ENCODE results near the gene KLF3.

Gene KLF3

GRCh38 chr4:38668203-38668971 is 4.4 kb downstream of the KLF3 start:
- H3K9ac ChIP-seq (ENCODE audit: low read length), result no peak overlapping the region
- H3K4me3 ChIP-seq (ENCODE audit: low read depth, low read length), result no peak overlapping the region
- peaks cover 77% of the 10 kb centered on the region for H3K4me1 ChIP-seq (ENCODE audit: control insufficient read depth, insufficient read depth, low read length)

GRCh38 chr4:38669208-38669607 is 5.2 kb downstream of the KLF3 start:
- Histone ChIP-seq H3K4me1 (ENCODE audit: control insufficient read depth, insufficient read depth, low read length) (peaks cover 85% of the 10 kb centered on the region), H3K4me3 (ENCODE audit: low read depth, low read length) (no peak overlapping the region), H3K27me3 (ENCODE audit: control insufficient read depth, insufficient read depth, low read length) (no peaks in the 10 kb centered on the region), H3K9ac (ENCODE audit: low read length) (no peak overlapping the region), H3K36me3 (ENCODE audit: control insufficient read depth, insufficient read depth, low read length) (no peaks in the 10 kb centered on the region), H3K9me3 (ENCODE audit: control insufficient read depth, insufficient read depth, low read depth, low read length) (no peaks in the 10 kb centered on the region), H3K27ac (ENCODE audit: low read depth, low read length) (peak overlapping the region; percentile 54; the same call in 1 of the 2 replicates)

More at GRCh38 chr4:38668203-38668971, 4.4 kb downstream of the KLF3 start:
- H3K27ac ChIP-seq (ENCODE audit: low read depth, low read length), result peak overlapping the region; percentile 79
- H3K36me3 ChIP-seq (ENCODE audit: control insufficient read depth, insufficient read depth, low read length), result no peaks in the 10 kb centered on the region
- H3K9me3 ChIP-seq (ENCODE audit: control insufficient read depth, insufficient read depth, low read depth, low read length), result no peaks in the 10 kb centered on the region
- no peaks in the 10 kb centered on the region for H3K27me3 ChIP-seq (ENCODE audit: control insufficient read depth, insufficient read depth, low read length)

- peaks cover 94% of the 10 kb centered on the region for H3K4me1 ChIP-seq (ENCODE audit: control insufficient read depth, insufficient read depth, low read length)
- H3K4me3 ChIP-seq (ENCODE audit: low read depth, low read length), result no peak overlapping the region
- H3K9me3 ChIP-seq (ENCODE audit: control insufficient read depth, insufficient read depth, low read depth, low read length), result no peaks in the 10 kb centered on the region
- no peaks in the 10 kb centered on the region for H3K27me3 ChIP-seq (ENCODE audit: control insufficient read depth, insufficient read depth, low read length)
- H3K36me3 ChIP-seq (ENCODE audit: control insufficient read depth, insufficient read depth, low read length), result no peaks in the 10 kb centered on the region
- H3K9ac ChIP-seq (ENCODE audit: low read length), result no peak overlapping the region
- H3K27ac ChIP-seq (ENCODE audit: low read depth, low read length), result no peak overlapping the region
Observed at GRCh38 chr4:38670109-38670901, 6.3 kb downstream of the KLF3 start.

- H3K9ac ChIP-seq (ENCODE audit: low read length), result no peak overlapping the region
- H3K9me3 ChIP-seq (ENCODE audit: control insufficient read depth, insufficient read depth, low read depth, low read length), result no peaks in the 10 kb centered on the region
- H3K27ac ChIP-seq (ENCODE audit: low read depth, low read length), result no peak overlapping the region
- H3K4me1 ChIP-seq (ENCODE audit: control insufficient read depth, insufficient read depth, low read length), result peaks cover 88% of the 10 kb centered on the region
- H3K36me3 ChIP-seq (ENCODE audit: control insufficient read depth, insufficient read depth, low read length), result no peaks in the 10 kb centered on the region
- no peaks in the 10 kb centered on the region for H3K27me3 ChIP-seq (ENCODE audit: control insufficient read depth, insufficient read depth, low read length)
- no peak overlapping the region for H3K4me3 ChIP-seq (ENCODE audit: low read depth, low read length)
Observed at GRCh38 chr4:38670939-38671591, 7.1 kb downstream of the KLF3 start.

- H3K27me3 ChIP-seq (ENCODE audit: control insufficient read depth, insufficient read depth, low read length), result no peaks in the 10 kb centered on the region
- no peak overlapping the region for H3K9ac ChIP-seq (ENCODE audit: low read length)
- no peak overlapping the region for H3K4me3 ChIP-seq (ENCODE audit: low read depth, low read length)
- H3K27ac ChIP-seq (ENCODE audit: low read depth, low read length), result no peak overlapping the region
- H3K9me3 ChIP-seq (ENCODE audit: control insufficient read depth, insufficient read depth, low read depth, low read length), result no peaks in the 10 kb centered on the region
- H3K36me3 ChIP-seq (ENCODE audit: control insufficient read depth, insufficient read depth, low read length), result no peaks in the 10 kb centered on the region
- peaks cover 83% of the 10 kb centered on the region for H3K4me1 ChIP-seq (ENCODE audit: control insufficient read depth, insufficient read depth, low read length)
Observed at GRCh38 chr4:38671592-38671940, 7.6 kb downstream of the KLF3 start.

- no peaks in the 10 kb centered on the region for H3K9me3 ChIP-seq (ENCODE audit: control insufficient read depth, insufficient read depth, low read depth, low read length)
- no peak overlapping the region for H3K27ac ChIP-seq (ENCODE audit: low read depth, low read length)
- H3K27me3 ChIP-seq (ENCODE audit: control insufficient read depth, insufficient read depth, low read length), result no peaks in the 10 kb centered on the region
- H3K4me1 ChIP-seq (ENCODE audit: control insufficient read depth, insufficient read depth, low read length), result peaks cover 79% of the 10 kb centered on the region
- no peak overlapping the region for H3K9ac ChIP-seq (ENCODE audit: low read length)
- H3K36me3 ChIP-seq (ENCODE audit: control insufficient read depth, insufficient read depth, low read length), result no peaks in the 10 kb centered on the region
- H3K4me3 ChIP-seq (ENCODE audit: low read depth, low read length), result no peak overlapping the region
Observed at GRCh38 chr4:38672074-38672396, 8.0 kb downstream of the KLF3 start.

- Histone ChIP-seq H3K27me3 (ENCODE audit: control insufficient read depth, insufficient read depth, low read length) (no peaks in the 10 kb centered on the region), H3K9me3 (ENCODE audit: control insufficient read depth, insufficient read depth, low read depth, low read length) (no peaks in the 10 kb centered on the region), H3K4me3 (ENCODE audit: low read depth, low read length) (no peak overlapping the region), H3K27ac (ENCODE audit: low read depth, low read length) (no peak overlapping the region), H3K9ac (ENCODE audit: low read length) (no peak overlapping the region), H3K4me1 (ENCODE audit: control insufficient read depth, insufficient read depth, low read length) (peaks cover 75% of the 10 kb centered on the region), H3K36me3 (ENCODE audit: control insufficient read depth, insufficient read depth, low read length) (no peaks in the 10 kb centered on the region)
Observed at GRCh38 chr4:38672397-38673129, 8.6 kb downstream of the KLF3 start.

GRCh38 chr4:38673130-38673978 is 9.4 kb downstream of the KLF3 start:
- Histone ChIP-seq H3K9me3 (ENCODE audit: control insufficient read depth, insufficient read depth, low read depth, low read length) (no peaks in the 10 kb centered on the region), H3K4me1 (ENCODE audit: control insufficient read depth, insufficient read depth, low read length) (peaks cover 67% of the 10 kb centered on the region), H3K9ac (ENCODE audit: low read length) (no peak overlapping the region), H3K27ac (ENCODE audit: low read depth, low read length) (no peak overlapping the region), H3K27me3 (ENCODE audit: control insufficient read depth, insufficient read depth, low read length) (no peaks in the 10 kb centered on the region), H3K36me3 (ENCODE audit: control insufficient read depth, insufficient read depth, low read length) (no peaks in the 10 kb centered on the region), H3K4me3 (ENCODE audit: low read depth, low read length) (no peak overlapping the region)

GRCh38 chr4:38674258-38675144 is 10.5 kb downstream of the KLF3 start:
- Histone ChIP-seq H3K4me1 (ENCODE audit: control insufficient read depth, insufficient read depth, low read length) (peaks cover 56% of the 10 kb centered on the region), H3K36me3 (ENCODE audit: control insufficient read depth, insufficient read depth, low read length) (no peaks in the 10 kb centered on the region), H3K9ac (ENCODE audit: low read length) (no peak overlapping the region), H3K27ac (ENCODE audit: low read depth, low read length) (no peak overlapping the region), H3K27me3 (ENCODE audit: control insufficient read depth, insufficient read depth, low read length) (no peaks in the 10 kb centered on the region), H3K9me3 (ENCODE audit: control insufficient read depth, insufficient read depth, low read depth, low read length) (no peaks in the 10 kb centered on the region), H3K4me3 (ENCODE audit: low read depth, low read length) (no peak overlapping the region)

Measured in HUES6 (cell line).